NCI-H345 treated with DMSO at 0.1 percent for 48 hours (cell line): ENCODE measurements around the gene CLDN5.

Experiments
- DNase-seq: peaks from one replicate; lab custom pipeline; 2025; ENCODE audit not compliant: unreplicated experiment; lab: John Stamatoyannopoulos, UW

Gene CLDN5, protein sequence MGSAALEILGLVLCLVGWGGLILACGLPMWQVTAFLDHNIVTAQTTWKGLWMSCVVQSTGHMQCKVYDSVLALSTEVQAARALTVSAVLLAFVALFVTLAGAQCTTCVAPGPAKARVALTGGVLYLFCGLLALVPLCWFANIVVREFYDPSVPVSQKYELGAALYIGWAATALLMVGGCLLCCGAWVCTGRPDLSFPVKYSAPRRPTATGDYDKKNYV

DNA sequence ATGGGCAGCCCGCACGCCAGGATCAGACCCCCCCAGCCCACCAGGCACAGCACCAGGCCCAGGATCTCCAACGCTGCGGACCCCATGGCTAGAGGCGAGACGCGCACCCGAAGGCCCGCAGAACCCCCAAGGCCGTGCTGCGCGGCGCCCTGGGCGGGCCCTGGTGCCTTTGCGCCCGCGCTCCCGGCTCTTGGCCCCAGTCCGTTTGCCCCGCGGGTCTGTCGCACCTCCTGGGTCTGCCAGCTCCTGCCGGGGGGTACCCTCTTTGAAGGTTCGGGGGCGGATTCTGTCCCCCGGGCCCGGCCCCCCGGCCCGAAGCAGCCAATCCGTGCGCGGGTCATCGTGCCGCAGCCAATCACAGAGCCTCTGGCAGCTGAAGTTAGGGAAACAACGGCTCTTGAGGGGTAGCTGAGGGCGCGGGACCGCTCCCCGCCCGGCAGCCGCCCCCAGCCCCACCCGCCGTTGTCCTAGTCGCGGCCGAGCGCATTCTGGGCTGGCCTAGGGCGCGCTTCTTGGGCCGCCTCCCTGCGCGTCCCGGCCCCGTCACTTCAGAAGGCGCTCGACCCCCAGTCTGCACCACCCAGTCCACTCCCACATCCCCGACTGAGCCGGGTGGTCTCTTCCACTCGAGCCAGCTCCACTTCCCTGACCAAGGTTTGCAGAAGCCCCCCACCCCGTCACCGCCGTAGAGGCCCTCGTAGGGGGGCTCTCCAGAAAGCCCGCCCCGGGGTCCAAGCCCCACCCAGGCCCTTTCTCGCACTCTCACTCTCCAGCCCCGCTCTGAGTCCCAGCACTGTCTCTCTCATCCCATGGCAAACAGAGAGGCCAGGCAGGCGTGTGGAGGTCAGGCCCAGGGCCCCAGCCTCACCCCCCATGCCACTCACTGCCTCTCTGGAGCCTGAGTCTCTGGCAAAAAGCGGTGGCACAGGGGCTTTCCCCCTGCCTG, at the start of gene CLDN5:
CLDN5 (minus strand) TSS at position 241 of the 946 bp plus-strand sequence; CDS start at position 86, 155 bp downstream.
- DNase-seq, result no peak

GRCh38 chr22:19571995-19572394, 47.8 kb upstream of the CLDN5 start:
- DNase-seq, result no peak

DNA sequence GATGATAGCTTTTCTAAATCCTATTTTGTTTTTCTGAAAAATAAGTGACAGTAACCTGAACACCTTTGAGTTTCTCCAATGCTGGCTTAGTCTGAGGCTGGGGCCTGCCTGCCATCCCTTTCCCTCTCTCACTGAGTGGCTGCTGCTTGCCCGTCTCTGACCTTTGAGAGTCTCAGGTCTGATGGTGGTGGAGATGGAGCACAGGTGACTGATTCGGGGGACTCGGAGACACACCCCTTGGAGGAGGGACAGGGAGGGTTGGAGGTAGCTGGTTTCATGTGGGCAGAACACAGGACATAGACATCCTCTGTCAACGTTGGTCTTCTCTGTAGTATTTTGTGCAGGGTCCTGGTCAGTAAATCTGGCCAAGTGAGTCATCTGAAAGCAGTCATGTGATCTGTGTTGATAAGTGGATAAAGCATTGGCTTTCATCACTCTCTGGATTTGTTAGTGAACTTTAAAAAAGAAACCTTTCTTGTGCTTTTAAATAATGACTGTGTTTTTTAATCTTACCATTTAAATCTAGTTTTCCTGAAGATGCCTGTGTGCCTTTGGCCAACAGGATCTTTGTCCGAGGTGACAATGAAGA, 47.1 kb upstream of the CLDN5 start:
- no peak for DNase-seq

GRCh38 chr22:19569976-19570375, 45.8 kb upstream of the CLDN5 start:
- no peak for DNase-seq

DNA sequence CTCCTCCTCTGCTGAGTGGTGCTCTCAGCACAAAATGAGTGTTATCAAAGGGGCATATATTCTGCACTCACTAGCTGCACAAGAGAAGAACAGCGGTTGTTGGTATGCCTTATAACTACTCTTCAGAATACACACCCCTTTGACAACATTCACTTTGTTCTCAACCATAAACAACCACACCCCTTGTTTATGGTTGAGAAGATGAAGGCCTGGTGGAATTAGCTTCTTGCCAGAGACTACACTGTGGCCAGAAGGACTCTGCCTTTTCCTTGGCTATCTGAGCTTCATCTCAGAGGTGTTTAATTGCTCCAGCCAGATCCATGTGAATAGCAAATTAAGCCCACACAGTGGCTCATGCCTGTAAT, 45.0 kb upstream of the CLDN5 start:
- DNase-seq, result no peak

GRCh38 chr22:19568337-19569275, 44.4 kb upstream of the CLDN5 start:
- DNase-seq, result no peak

- no peak for DNase-seq
Observed at GRCh38 chr22:19567157-19568009, 43.2 kb upstream of the CLDN5 start.

DNA sequence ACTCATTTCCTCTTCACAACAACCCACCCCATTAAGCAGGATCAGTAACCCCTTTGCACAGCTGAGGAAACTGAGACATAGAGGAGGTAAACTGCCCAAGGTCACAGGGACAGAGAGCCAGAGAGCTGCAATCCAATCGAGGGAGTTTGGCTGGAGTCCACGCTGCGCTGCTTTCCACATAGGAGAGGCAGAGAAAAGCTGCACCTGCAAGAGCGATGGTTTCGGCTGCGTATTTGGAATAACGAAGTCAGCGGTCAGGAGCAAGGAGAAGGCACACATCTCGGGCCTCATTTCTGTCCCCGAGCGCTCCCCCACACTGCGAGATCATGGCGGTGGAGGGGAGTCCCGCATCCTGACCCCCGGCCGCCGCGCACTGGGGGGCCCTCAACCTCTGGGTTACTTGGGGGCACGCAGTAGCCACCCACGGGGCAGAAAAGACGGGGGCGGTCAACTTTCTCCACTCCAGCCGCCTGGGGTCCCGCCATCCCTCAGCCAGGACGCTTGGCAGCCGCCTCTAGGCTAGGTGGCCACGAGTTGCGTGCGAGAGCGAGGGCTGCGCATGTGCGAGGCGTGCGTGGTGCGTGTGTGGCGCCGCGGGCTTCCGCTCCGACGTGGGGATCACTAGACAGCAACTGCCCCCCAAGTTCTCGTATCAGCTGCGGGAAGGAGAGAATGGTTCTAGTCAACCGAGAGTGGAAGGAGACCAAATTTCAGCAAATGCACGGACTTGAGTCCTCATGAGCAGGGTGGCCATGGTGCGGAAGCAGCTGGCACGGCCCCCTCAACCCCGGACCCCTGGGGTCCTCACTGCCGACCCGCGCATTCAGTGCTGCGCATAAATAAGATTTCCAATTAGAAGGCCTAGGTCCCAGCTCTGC, 42.3 kb upstream of the CLDN5 start:
- DNase-seq, result no peak

DNA sequence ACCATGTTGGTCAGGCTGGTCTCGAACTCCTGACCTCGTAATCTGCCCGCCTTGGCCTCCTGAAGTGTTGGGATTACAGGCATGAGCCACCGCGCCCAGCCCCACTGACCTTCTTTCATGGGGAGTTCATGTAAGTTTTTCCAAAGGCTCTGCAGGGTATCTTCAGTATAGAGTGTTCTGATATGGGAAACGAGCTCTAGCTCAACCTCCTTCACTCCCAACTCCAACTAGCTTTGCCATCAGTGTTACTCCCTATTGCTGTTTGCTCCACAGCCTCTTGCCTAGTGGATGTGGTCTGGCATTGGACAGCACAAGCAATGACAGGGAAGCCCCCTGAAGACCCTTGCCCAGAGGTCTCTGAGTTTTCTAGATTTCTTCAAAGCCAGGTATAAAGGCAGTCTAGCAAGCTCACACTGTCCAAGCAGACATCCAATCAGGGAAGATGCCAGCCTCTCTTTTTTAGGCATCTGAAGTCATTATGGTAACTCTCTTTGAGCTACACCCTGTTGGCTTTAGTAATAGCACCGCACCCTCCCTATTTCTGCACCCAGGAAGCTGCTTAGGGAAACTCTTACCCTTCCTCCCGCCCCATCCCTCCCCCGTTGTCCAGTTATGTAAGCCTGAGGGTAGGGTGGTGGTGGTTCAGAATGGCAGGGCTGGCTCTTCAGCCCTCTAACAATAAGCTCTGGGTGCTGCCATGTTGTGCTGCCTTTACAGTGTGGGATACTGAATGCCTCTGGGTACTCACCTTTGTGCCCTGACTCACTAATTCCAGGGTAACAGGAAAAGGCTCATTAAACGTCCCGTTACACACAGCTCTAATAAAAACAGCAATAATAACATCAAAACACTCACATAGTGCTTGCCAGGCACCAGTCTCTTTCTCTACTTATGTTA, 41.4 kb upstream of the CLDN5 start:
- no peak for DNase-seq

GRCh38 chr22:19559956-19560355, 35.7 kb upstream of the CLDN5 start:
- DNase-seq, result no peak

GRCh38 chr22:19559324-19559811, 35.2 kb upstream of the CLDN5 start:
- no peak for DNase-seq

DNA sequence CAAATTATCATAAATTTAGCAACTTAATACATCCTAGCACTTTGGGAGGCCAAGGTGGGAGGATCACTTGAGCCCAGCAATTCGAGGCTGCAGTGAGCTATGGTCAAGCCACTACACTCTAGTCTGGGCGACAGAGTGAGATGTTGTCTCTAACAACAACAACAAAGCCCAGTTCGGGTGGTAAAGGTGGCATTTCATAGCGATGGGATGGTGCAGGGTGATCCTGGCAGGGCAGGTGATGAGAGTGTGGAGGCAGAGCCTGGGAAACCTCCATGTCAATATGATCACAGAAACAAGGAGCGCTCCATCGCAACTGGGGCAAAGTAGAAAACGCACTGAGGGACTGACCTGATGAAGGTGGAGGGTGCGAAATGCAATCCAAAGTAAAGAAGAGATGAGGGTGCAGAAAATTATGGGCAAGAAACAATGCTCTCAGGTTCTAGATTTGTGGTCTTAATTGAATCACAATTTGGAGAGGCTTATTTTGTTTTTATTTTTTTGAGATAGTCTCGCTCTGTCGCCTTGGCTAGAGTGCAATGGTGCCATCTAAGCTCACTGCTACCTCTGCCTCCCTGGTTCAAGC, 32.8 kb upstream of the CLDN5 start:
- DNase-seq, result no peak

DNA sequence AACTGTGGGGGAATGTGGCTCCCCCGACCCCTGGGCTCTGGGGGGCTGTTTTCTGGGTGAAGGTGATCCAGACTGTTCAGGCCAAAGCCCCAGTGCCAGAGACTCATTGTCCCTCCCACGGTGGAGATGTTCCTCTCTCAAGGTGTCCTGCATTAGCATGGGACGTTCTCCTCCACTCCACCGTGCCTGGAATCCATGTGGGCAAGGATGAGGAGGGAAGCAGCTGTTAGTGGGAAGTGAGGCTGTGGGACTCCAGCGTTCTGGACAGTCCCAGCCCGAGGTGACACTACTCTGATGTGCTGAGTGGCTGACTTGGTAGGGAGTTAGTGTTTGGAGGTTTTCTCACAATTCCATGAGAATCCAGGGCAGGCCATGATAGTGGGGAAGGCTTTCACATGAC, 31.4 kb upstream of the CLDN5 start:
- DNase-seq, result no peak

DNA sequence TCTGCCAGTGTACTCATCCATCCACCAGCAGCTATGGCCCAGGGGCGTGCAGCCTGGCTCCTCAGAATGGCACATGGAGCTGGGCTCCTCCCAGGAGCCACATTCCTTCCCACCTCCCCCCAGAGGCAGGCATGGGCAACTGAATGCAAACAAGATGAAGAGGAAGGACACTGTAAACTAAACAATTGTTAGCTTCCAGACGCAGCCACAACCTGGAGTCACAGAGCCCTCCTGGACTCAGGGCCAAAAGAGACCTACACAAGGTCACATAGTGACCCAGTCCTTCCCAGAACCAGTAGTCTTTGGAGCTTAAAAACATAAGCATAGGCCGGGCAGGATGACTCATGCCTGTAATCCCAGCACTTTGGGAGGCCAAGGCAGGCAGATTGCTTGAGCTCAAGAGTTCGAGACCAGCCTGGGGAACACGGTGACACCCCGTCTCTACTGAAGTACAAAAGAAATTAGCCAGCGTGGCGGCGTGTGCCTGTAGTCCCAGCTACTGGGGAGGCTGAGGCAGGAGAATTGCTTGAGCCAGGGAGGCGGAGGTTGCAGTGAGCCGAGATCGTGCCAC, 30.7 kb upstream of the CLDN5 start:
- DNase-seq, result no peak

- no peak for DNase-seq
Observed at GRCh38 chr22:19553201-19553600, 29.0 kb upstream of the CLDN5 start.

DNA sequence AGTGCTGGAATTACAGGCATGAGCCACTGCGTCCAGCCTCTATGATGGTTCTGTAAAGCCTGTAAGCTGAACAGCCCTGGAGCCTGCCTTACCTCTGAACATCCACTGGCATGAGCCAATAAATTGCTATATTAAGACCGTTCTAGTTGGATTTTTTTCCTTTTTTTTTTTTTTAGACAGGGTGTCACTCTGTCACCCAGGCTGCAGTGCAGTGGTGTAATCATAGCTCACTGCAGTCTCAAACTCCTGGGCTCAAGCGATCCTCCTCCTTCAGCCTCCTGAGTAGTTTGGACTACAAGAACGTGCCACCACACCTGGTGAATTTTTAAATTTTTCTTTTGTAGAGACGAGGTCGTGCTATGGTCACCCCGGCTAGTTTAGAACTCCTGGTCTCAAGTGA, 26.2 kb upstream of the CLDN5 start:
- no peak for DNase-seq

DNA sequence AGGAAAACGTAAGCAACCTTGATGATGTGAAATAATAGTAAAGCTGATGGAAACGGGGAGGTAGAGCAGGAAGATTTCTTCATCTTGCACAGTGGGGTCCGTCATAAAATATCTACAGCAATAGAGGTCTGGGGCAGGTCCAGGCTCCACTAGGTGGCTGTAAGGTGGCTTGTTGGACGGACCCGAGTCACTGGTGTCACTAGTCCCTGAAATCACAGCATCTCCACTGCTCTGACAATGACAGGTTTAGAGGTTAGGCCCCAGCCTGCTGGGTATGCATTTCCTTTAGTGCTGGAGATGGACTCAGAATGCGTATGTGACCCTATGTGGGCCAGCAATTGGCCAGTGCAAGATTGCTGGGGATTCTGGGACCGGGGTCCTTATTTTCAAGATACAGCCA, 25.2 kb upstream of the CLDN5 start:
- no peak for DNase-seq
